Stimulated activated naive B cell treated with anti-CD40 and anti-IgM and Interleukin-4, amounts not matched to agents 10 μg/mL and 1 μg/mL and 100 μg/mL, for 72 hours (primary cell): ENCODE results near the gene TBX10.
A peak's percentile ranks its signal among the peaks of the same experiment; 100 is the strongest.
"Not testable (repeated sequence)": the region's sequence is repeated elsewhere in the genome, so short reads cannot be mapped to it uniquely, and the experiment has no call there.

Experiments
- ATAC-seq, 2 donors: fragments of 150-1000 bp; cut with Tn5 transposase; replicated peaks; 2 replicates each; pipeline ENCODE4 v1.10.0; 2021; ENCODE audit warnings: moderate library complexity in 1 of 2
- DNase-seq: peaks from one replicate; pipeline ENCODE4 v3.0.0; 2021
- H3K27ac Mint-ChIP-seq: one replicate; pipeline ENCODE4 v1.8.0; 2022; ENCODE audit warnings: mild to moderate bottlenecking, mixed read lengths
- H3K27me3 Mint-ChIP-seq, 2 donors: one replicate each; pipeline ENCODE4 v1.8.0; 2022; ENCODE audit warnings: mixed read lengths in 2 of 2
- H3K36me3 Mint-ChIP-seq, 2 donors: one replicate each; pipeline ENCODE4 v1.8.0; 2022; ENCODE audit warnings: mixed read lengths in 2 of 2, mild to moderate bottlenecking in 1 of 2
- H3K4me1 Mint-ChIP-seq, 2 donors: one replicate each; pipeline ENCODE4 v1.8.0; 2022; ENCODE audit warnings: mixed read lengths in 2 of 2, mild to moderate bottlenecking in 1 of 2
- H3K4me3 Mint-ChIP-seq, 2 donors: one replicate each; pipeline ENCODE4 v1.8.0; 2022; ENCODE audit warnings: mild to moderate bottlenecking in 2 of 2, mixed read lengths in 2 of 2, moderate library complexity in 1 of 2
- H3K9me3 Mint-ChIP-seq, 2 donors: one replicate each; pipeline ENCODE4 v1.8.0; 2022; ENCODE audit warnings: mixed read lengths in 2 of 2, mild to moderate bottlenecking in 1 of 2

The TBX10 gene

GRCh38 chr11:67604815-67605214, 34.7 kb downstream of the TBX10 start:
- Mint-ChIP-seq H3K36me3 (peaks cover 10 to 13% of the 10 kb centered on the region in 2 donors), H3K4me1 (peaks cover 23 to 47% of the 10 kb centered on the region in 2 donors), H3K27me3 (peaks cover 17 to 19% of the 10 kb centered on the region in 2 donors), H3K4me3 (peak overlapping the region in 1 of 2 donors; percentile 60), H3K27ac (no peak overlapping the region), H3K9me3 (no peaks in the 10 kb centered on the region)
- no peak for ATAC-seq
- no peak for DNase-seq

GRCh38 chr11:67604119-67604518, 35.4 kb downstream of the TBX10 start:
- not testable (repeated sequence) for H3K9me3 Mint-ChIP-seq, ATAC-seq, H3K27ac Mint-ChIP-seq, DNase-seq
- Mint-ChIP-seq H3K27me3 (peaks cover 17 to 19% of the 10 kb centered on the region in 2 donors), H3K36me3 (peaks cover 9 to 10% of the 10 kb centered on the region in 2 donors), H3K4me1 (peaks cover 21 to 46% of the 10 kb centered on the region in 2 donors), H3K4me3 (peak overlapping the region in 1 of 2 donors; percentile 60)

GRCh38 chr11:67601098-67601497, 38.5 kb downstream of the TBX10 start:
- Mint-ChIP-seq H3K9me3 (peaks cover 0 to 2% of the 10 kb centered on the region in 2 donors), H3K27me3 (peaks cover 17 to 19% of the 10 kb centered on the region in 2 donors), H3K27ac (no peak overlapping the region), H3K4me3 (no peak overlapping the region), H3K36me3 (peaks cover 2 to 3% of the 10 kb centered on the region in 2 donors), H3K4me1 (peaks cover 12 to 25% of the 10 kb centered on the region in 2 donors)
- DNase-seq, result no peak
- ATAC-seq, result no peak

- peaks cover 2 to 3% of the 10 kb centered on the region in 2 donors for H3K36me3 Mint-ChIP-seq
- H3K4me3 Mint-ChIP-seq, result no peak overlapping the region
- peaks cover 16 to 17% of the 10 kb centered on the region in 2 donors for H3K27me3 Mint-ChIP-seq
- no peak overlapping the region for H3K27ac Mint-ChIP-seq
- peaks cover 0 to 2% of the 10 kb centered on the region in 2 donors for H3K9me3 Mint-ChIP-seq
- peaks cover 9 to 20% of the 10 kb centered on the region in 2 donors for H3K4me1 Mint-ChIP-seq
- DNase-seq (no peak), ATAC-seq (peak; percentile 67 to 69)
Measured at GRCh38 chr11:67600324-67601029, 39.1 kb downstream of the TBX10 start.

- peaks cover 9 to 17% of the 10 kb centered on the region in 2 donors for H3K4me1 Mint-ChIP-seq
- peaks cover 0 to 2% of the 10 kb centered on the region in 2 donors for H3K9me3 Mint-ChIP-seq
- no peak overlapping the region for H3K4me3 Mint-ChIP-seq
- no peak for DNase-seq
- H3K27ac Mint-ChIP-seq, result no peak overlapping the region
- ATAC-seq, result no peak
- peaks cover 2 to 3% of the 10 kb centered on the region in 2 donors for H3K36me3 Mint-ChIP-seq
- H3K27me3 Mint-ChIP-seq, result peaks cover 5 to 9% of the 10 kb centered on the region in 2 donors
Measured at GRCh38 chr11:67599149-67599548, 40.4 kb downstream of the TBX10 start.

- not testable (repeated sequence) for H3K9me3 Mint-ChIP-seq, DNase-seq, ATAC-seq, H3K36me3 Mint-ChIP-seq, H3K27me3 Mint-ChIP-seq, H3K4me3 Mint-ChIP-seq
- H3K27ac Mint-ChIP-seq, result peak overlapping the region; percentile 5
- H3K4me1 Mint-ChIP-seq, result peaks cover 9 to 17% of the 10 kb centered on the region in 2 donors
Measured at GRCh38 chr11:67597963-67598362, 41.6 kb downstream of the TBX10 start.

GRCh38 chr11:67597458-67597857, 42.1 kb downstream of the TBX10 start:
- not testable (repeated sequence) for H3K4me3 Mint-ChIP-seq, H3K36me3 Mint-ChIP-seq, DNase-seq, H3K9me3 Mint-ChIP-seq, H3K27ac Mint-ChIP-seq, H3K27me3 Mint-ChIP-seq, ATAC-seq
- peaks cover 9 to 17% of the 10 kb centered on the region in 2 donors for H3K4me1 Mint-ChIP-seq

- no peak for DNase-seq
- no peak for ATAC-seq
- Mint-ChIP-seq H3K36me3 (peaks cover 2 to 3% of the 10 kb centered on the region in 2 donors), H3K9me3 (peaks cover 0 to 2% of the 10 kb centered on the region in 2 donors), H3K27ac (no peak overlapping the region), H3K4me3 (no peak overlapping the region), H3K27me3 (peaks cover 0 to 7% of the 10 kb centered on the region in 2 donors), H3K4me1 (peaks cover 9 to 17% of the 10 kb centered on the region in 2 donors)
Measured at GRCh38 chr11:67596753-67597300, 42.7 kb downstream of the TBX10 start.

GRCh38 chr11:67594480-67594879, 45.1 kb downstream of the TBX10 start:
- peaks cover 0 to 2% of the 10 kb centered on the region in 2 donors for H3K9me3 Mint-ChIP-seq
- no peaks in the 10 kb centered on the region for H3K27me3 Mint-ChIP-seq
- H3K36me3 Mint-ChIP-seq, result peaks cover 9 to 11% of the 10 kb centered on the region in 2 donors
- ATAC-seq (no peak), DNase-seq (no peak)
- no peak overlapping the region for H3K4me3 Mint-ChIP-seq
- peaks cover 6 to 13% of the 10 kb centered on the region in 2 donors for H3K4me1 Mint-ChIP-seq
- H3K27ac Mint-ChIP-seq, result no peak overlapping the region

- peaks cover 0 to 2% of the 10 kb centered on the region in 2 donors for H3K9me3 Mint-ChIP-seq
- peaks cover 10 to 21% of the 10 kb centered on the region in 2 donors for H3K4me1 Mint-ChIP-seq
- DNase-seq (no peak), ATAC-seq (no peak)
- H3K4me3 Mint-ChIP-seq, result no peak overlapping the region
- H3K36me3 Mint-ChIP-seq, result peaks cover 15 to 18% of the 10 kb centered on the region in 2 donors
- H3K27me3 Mint-ChIP-seq, result no peaks in the 10 kb centered on the region
- H3K27ac Mint-ChIP-seq, result no peak overlapping the region
Measured at GRCh38 chr11:67593565-67593905, 46.0 kb downstream of the TBX10 start.

- DNase-seq, result no peak
- peaks cover 0 to 2% of the 10 kb centered on the region in 2 donors for H3K9me3 Mint-ChIP-seq
- peaks cover 19 to 22% of the 10 kb centered on the region in 2 donors for H3K36me3 Mint-ChIP-seq
- H3K4me1 Mint-ChIP-seq, result peaks cover 14 to 25% of the 10 kb centered on the region in 2 donors
- ATAC-seq, result no peak
- no peaks in the 10 kb centered on the region for H3K27me3 Mint-ChIP-seq
- no peak overlapping the region for H3K4me3 Mint-ChIP-seq
- peak overlapping the region; percentile 78 for H3K27ac Mint-ChIP-seq
Measured at GRCh38 chr11:67592880-67593564, 46.5 kb downstream of the TBX10 start.

- peaks cover 6 to 11% of the 10 kb centered on the region in 2 donors for H3K9me3 Mint-ChIP-seq
- H3K4me3 Mint-ChIP-seq, result peak overlapping the region in 1 of 2 donors; percentile 41
- H3K27ac Mint-ChIP-seq, result peak overlapping the region; percentile 87
- peaks cover 49 to 57% of the 10 kb centered on the region in 2 donors for H3K36me3 Mint-ChIP-seq
- not testable (repeated sequence) for ATAC-seq, H3K27me3 Mint-ChIP-seq, DNase-seq
- peaks cover 48 to 65% of the 10 kb centered on the region in 2 donors for H3K4me1 Mint-ChIP-seq
Measured at GRCh38 chr11:67588899-67589415, 50.6 kb downstream of the TBX10 start.

- Mint-ChIP-seq H3K9me3 (peaks cover 6 to 11% of the 10 kb centered on the region in 2 donors), H3K27me3 (no peaks in the 10 kb centered on the region), H3K27ac (peak overlapping the region; percentile 94), H3K36me3 (peaks cover 49 to 57% of the 10 kb centered on the region in 2 donors), H3K4me1 (peaks cover 51 to 69% of the 10 kb centered on the region in 2 donors), H3K4me3 (peak overlapping the region; percentile 30 to 62)
- DNase-seq (peak; percentile 53), ATAC-seq (peak; percentile 72 to 75)
Measured at GRCh38 chr11:67588136-67588503, 51.4 kb downstream of the TBX10 start.

GRCh38 chr11:67586568-67587250, 52.9 kb downstream of the TBX10 start:
- H3K9me3 Mint-ChIP-seq, result peaks cover 6 to 11% of the 10 kb centered on the region in 2 donors
- H3K4me1 Mint-ChIP-seq, result peaks cover 59 to 80% of the 10 kb centered on the region in 2 donors
- peak overlapping the region; percentile 94 for H3K27ac Mint-ChIP-seq
- ATAC-seq, result no peak
- peaks cover 49 to 57% of the 10 kb centered on the region in 2 donors for H3K36me3 Mint-ChIP-seq
- no peak for DNase-seq
- H3K4me3 Mint-ChIP-seq, result peak overlapping the region; percentile 42 to 96
- no peaks in the 10 kb centered on the region for H3K27me3 Mint-ChIP-seq
